HCT116 (cell line): ENCODE data around the gene KLHL17. TPM values are rescaled to one million over a fixed set of nuclear protein-coding genes. Genes with fewer than 3 reads are reported as not detected.

Source experiments
- ATAC-seq: fragments of 200-7000 bp; cut with Tn5 transposase; 2 replicates; pipeline ENCODE4 v1.9.1; 2020; ENCODE audit warnings: mild to moderate bottlenecking, moderate library complexity
- BruUV-seq: library from RNA; stranded (reverse); fragments of 400-500 nt; replicated peaks from 2 replicates; lab custom pipeline; 2021; lab: Mats Ljungman, UMichigan
- CTCF ChIA-PET: fragments of 300-600 bp; sonication (Branson Sonifier 250); formaldehyde crosslinking; loops from one replicate; lab custom pipeline; 2021; ENCODE audit warnings: antibody characterized with exemption; lab: Charles Lee
- POLR2A ChIA-PET: fragments of 300-600, 350-600 bp; sonication (Branson Sonifier 250); formaldehyde crosslinking; loops from one replicate; lab custom pipeline; 2021; ENCODE audit warnings: antibody characterized with exemption; lab: Charles Lee
- RAD21 ChIA-PET, 2 experiments: fragments of 300-600 bp; sonication (Branson Sonifier 250); formaldehyde crosslinking; loops; one replicate each; lab custom pipeline; 2023; ENCODE audit warnings: low total read pairs in 2 of 2; ENCODE audit not compliant: uncharacterized antibody in 2 of 2, unreplicated experiment in 2 of 2, low non-redundant PET in 1 of 2; lab: Charles Lee
- DNase-seq: peaks from one replicate; pipeline ENCODE4 v3.0.0-alpha.2; 2010; ENCODE audit warnings: low read depth, low spot score
- H2AFZ ChIP-seq: fragments of 200-600 bp; shearing (Covaris generic), sonication (generic); 2 replicates; pipeline ENCODE4 v1.6.1; 2017; ENCODE audit warnings: low read depth, mixed run types, mixed read lengths, antibody characterized with exemption, low read length; ENCODE audit not compliant: poor library complexity, severe bottlenecking
- H3K27ac ChIP-seq: 2 replicates; pipeline ENCODE4 v1.5.1; 2012; ENCODE audit warnings: low read depth, low read length
- H3K27me3 ChIP-seq: fragments of 200-600 bp; sonication (generic); 2 replicates; pipeline ENCODE4 v1.6.1; 2016; ENCODE audit warnings: mixed run types, low read length, mixed read lengths; ENCODE audit not compliant: insufficient read depth
- H3K36me3 ChIP-seq, 2 experiments: fragments of 200-500 bp in 1 of 2; fragments of 200-600 bp in 1 of 2; sonication (Bioruptor generic) in 1 of 2; sonication (generic) in 1 of 2; 2 replicates each; pipeline versions ENCODE4 v1.5.1 to v1.6.1; 2014 to 2016; ENCODE audit warnings: low read length in 2 of 2, inconsistent platforms in 1 of 2, mixed read lengths in 1 of 2, mixed run types in 1 of 2; ENCODE audit not compliant: insufficient read depth in 2 of 2, control insufficient read depth in 1 of 2
- H3K4me1 ChIP-seq, 2 experiments: fragments of 200-600 bp in 1 of 2; sonication (generic) in 1 of 2; 2 replicates each; pipeline versions ENCODE4 v1.5.1 to v1.6.1; 2012 to 2017; ENCODE audit warnings: low read length in 2 of 2, inconsistent platforms in 1 of 2, mild to moderate bottlenecking in 1 of 2, mixed read lengths in 1 of 2, mixed run types in 1 of 2, moderate library complexity in 1 of 2; ENCODE audit not compliant: insufficient read depth in 2 of 2, control insufficient read depth in 1 of 2
- H3K4me2 ChIP-seq: fragments of 200-600 bp; sonication (generic); 2 replicates; pipeline ENCODE4 v1.6.1; 2017; ENCODE audit warnings: mixed run types, low read length, mixed read lengths
- H3K4me3 ChIP-seq, 2 experiments: fragments of 200-600 bp in 1 of 2; sonication (generic) in 1 of 2; replicated peaks in 1 of 2; 2 replicates each; pipeline ENCODE4 v1.5.1; 2011 to 2016; ENCODE audit warnings: low read length in 2 of 2, control low read depth in 1 of 2, low read depth in 1 of 2, mild to moderate bottlenecking in 1 of 2, mixed read lengths in 1 of 2, mixed run types in 1 of 2
- H3K79me2 ChIP-seq: fragments of 200-600 bp; sonication (generic); 2 replicates; pipeline ENCODE4 v1.6.1; 2017; ENCODE audit warnings: mild to moderate bottlenecking, mixed run types, low read length, moderate library complexity, mixed read lengths; ENCODE audit not compliant: insufficient read depth
- H3K9ac ChIP-seq: fragments of 200-600 bp; sonication (generic); 2 replicates; pipeline ENCODE4 v1.6.1; 2016; ENCODE audit warnings: low read length, mixed read lengths
- H3K9me2 ChIP-seq: fragments of 200-600 bp; sonication (generic), shearing (Covaris generic); 2 replicates; pipeline ENCODE4 v1.6.1; 2017; ENCODE audit warnings: mixed run types, mild to moderate bottlenecking, moderate library complexity; ENCODE audit not compliant: insufficient read depth
- H3K9me3 ChIP-seq, 2 experiments: fragments of 200-500 bp in 1 of 2; fragments of 200-600 bp in 1 of 2; sonication (Bioruptor generic) in 1 of 2; sonication (generic) in 1 of 2; 2 replicates each; pipeline ENCODE4 v1.6.1; 2014 to 2017; ENCODE audit warnings: low read length in 2 of 2, mixed read lengths in 2 of 2, inconsistent platforms in 1 of 2, low read depth in 1 of 2, mild to moderate bottlenecking in 1 of 2, mixed run types in 1 of 2, moderate library complexity in 1 of 2; ENCODE audit not compliant: control insufficient read depth in 1 of 2, insufficient read depth in 1 of 2
- H4K20me1 ChIP-seq: fragments of 200-600 bp; sonication (generic), shearing (Covaris generic); 2 replicates; pipeline ENCODE4 v1.6.1; 2017; ENCODE audit warnings: mixed run types, mild to moderate bottlenecking, moderate library complexity; ENCODE audit not compliant: insufficient read depth
- ELF1 ChIP-seq: IDR thresholded peaks from 2 replicates; pipeline ENCODE4 v1.6.1; 2012; ENCODE audit warnings: low read depth, borderline replicate concordance
- EZH2phosphoT487 ChIP-seq: fragments of 200-600 bp; IDR thresholded peaks from 2 replicates; pipeline ENCODE4 v1.6.1; 2018; ENCODE audit warnings: antibody characterized with exemption, borderline replicate concordance
- MAX ChIP-seq: IDR thresholded peaks from 2 replicates; pipeline ENCODE4 v1.6.1; 2012
- POLR2A ChIP-seq: IDR thresholded peaks from 2 replicates; pipeline ENCODE4 v1.7.0; 2011; ENCODE audit warnings: borderline replicate concordance; ENCODE audit not compliant: insufficient read depth, insufficient read length; ENCODE audit errors: extremely low read depth
- POLR2AphosphoS5 ChIP-seq: IDR thresholded peaks from 2 replicates; pipeline ENCODE4 v1.6.1; 2011; ENCODE audit warnings: mild to moderate bottlenecking, low read depth, low read length, moderate library complexity
- YY1 ChIP-seq: IDR thresholded peaks from 2 replicates; pipeline ENCODE4 v1.6.1; 2011; ENCODE audit warnings: low read length, low read depth, moderate library complexity, mild to moderate bottlenecking; ENCODE audit not compliant: insufficient replicate concordance; ENCODE audit errors: extremely low read depth
- ZBTB33 ChIP-seq: IDR thresholded peaks from 2 replicates; pipeline ENCODE4 v1.6.1; 2011; ENCODE audit warnings: mild to moderate bottlenecking, low read length, moderate library complexity; ENCODE audit not compliant: insufficient replicate concordance; ENCODE audit errors: extremely low read depth
- ZFX ChIP-seq: fragments of 450-650 bp; IDR thresholded peaks from 2 replicates; pipeline ENCODE4 v1.6.1; 2017
- intact Hi-C: fragments of 100-400 bp; cut with micrococcal nuclease; formaldehyde crosslinking; loops from 2 replicates; pipeline ENCODE4 v1.10.0; 2022
- total RNA-seq: library from RNA; stranded (reverse); gene quantifications from one replicate; pipeline ENCODE4 v1.2.1, GENCODE V29; 2021; ENCODE audit not compliant: unreplicated experiment
- TF ChIP-seq, protein P1 (sequence below): IDR thresholded peaks from 2 replicates; pipeline ENCODE4 v1.6.1; 2012

The KLHL17 gene
- total RNA-seq, 1 experiment from 2014 or later: 100.0 TPM

- Histone ChIP-seq H3K4me3 (peak within 1 kb of the TSS; percentile 74), H3K36me3 (peaks cover 11 to 19% of the 10 kb centered on the region in 2 experiments; a peak in 3 of 4 replicates), H3K9ac (peak within 1 kb of the TSS; percentile 94), H3K4me2 (peak within 1 kb of the TSS; percentile 93), H3K4me1 (peaks cover 21 to 40% of the 10 kb centered on the region in 2 experiments), H3K79me2 (peaks cover 19% of the 10 kb centered on the region; the same call in 1 of the 2 replicates), H3K27me3 (no peaks in the 10 kb centered on the region), H3K9me3 (no peaks in the 10 kb centered on the region; a peak in 1 of 4 replicates), H2AFZ (no peak within 1 kb of the TSS)
- peak; percentile 87 for ATAC-seq
- DNase-seq: no peak
- BruUV-seq: TSS peak; percentile 87
- CTCF ChIA-PET: interaction anchor here (1.1 to 1.5 kb wide), 3 partner anchors 10 to 62 kb away, joined by 3 to 5 read pairs (median 3); no protein-coding TSS in a partner anchor
- RAD21 ChIA-PET: no interaction called here
- intact Hi-C loops: no loop called here
- POLR2A ChIA-PET: interaction anchor here (0.8 to 2.1 kb wide), 4 partner anchors 10 to 52 kb away, joined by 3 to 11 read pairs (median 4); no protein-coding TSS in a partner anchor
- TF ChIP-seq, protein P1, sequence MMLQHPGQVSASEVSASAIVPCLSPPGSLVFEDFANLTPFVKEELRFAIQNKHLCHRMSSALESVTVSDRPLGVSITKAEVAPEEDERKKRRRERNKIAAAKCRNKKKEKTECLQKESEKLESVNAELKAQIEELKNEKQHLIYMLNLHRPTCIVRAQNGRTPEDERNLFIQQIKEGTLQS: no peak
- no peak for TF ChIP-seq ELF1
- TF ChIP-seq ZFX: peak; percentile 80
- peak; percentile 66 for TF ChIP-seq POLR2AphosphoS5
- TF ChIP-seq EZH2phosphoT487: no peak
- TF ChIP-seq, all 23 proteins: peak for 2
- Histone ChIP-seq H3K9me2 (no peaks in the 10 kb centered on the region), H3K27ac (peak within 1 kb of the TSS; percentile 100), H4K20me1 (no peaks in the 10 kb centered on the region)
These were observed 5.8 kb downstream of the KLHL17 start, which contains the start of gene PLEKHN1 for GRCh38 chr1:966135-966703. Gene PLEKHN1 (plus strand): TSS chr1:966482. CDS start chr1:966532, 50 bp downstream.

DNA sequence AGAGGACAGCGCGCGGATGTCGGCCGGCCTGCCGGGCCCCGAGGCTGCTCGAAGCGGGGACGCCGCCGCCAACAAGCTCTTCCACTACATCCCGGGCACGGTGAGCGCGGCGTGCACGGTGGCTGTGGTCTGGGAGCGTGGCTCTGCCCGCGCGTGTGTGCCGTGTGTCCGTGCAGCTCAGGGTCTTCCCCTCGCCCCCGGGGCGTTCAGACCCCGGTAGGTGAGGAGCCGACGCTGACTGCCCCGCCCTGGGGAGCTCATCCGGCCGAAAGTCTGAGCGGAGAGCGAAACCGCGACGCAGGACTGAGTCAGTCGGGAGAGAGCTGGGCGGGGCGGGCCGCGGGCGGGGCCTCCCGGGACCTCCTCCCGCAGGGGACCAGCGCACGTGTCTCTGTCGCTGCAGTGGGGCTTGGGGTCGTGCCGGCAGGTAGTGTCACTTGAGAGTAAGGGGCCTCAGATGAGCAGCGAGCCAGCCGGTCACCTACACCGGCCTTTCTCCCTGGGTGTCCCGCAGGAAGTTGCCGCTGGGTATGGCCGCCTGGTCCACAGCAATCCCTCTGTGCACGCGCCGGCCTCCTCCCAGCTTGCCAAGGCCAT is 6.4 kb downstream of the KLHL17 start:
- ChIA-PET POLR2A (interaction anchor here (0.8 to 2.1 kb wide), 4 partner anchors 9 to 52 kb away, joined by 3 to 11 read pairs (median 4); no protein-coding TSS in a partner anchor), CTCF (interaction anchor here (1.1 to 1.5 kb wide), 3 partner anchors 10 to 62 kb away, joined by 3 to 5 read pairs (median 3); no protein-coding TSS in a partner anchor), RAD21 (interaction anchor here in 1 of 2 experiments (0.6 kb wide), 1 partner anchor 9 kb away, joined by 3 read pairs; no protein-coding TSS in a partner anchor)
- H3K27ac ChIP-seq: peak overlapping the region; percentile 100
- no peaks in the 10 kb centered on the region for H4K20me1 ChIP-seq
- TF ChIP-seq ZBTB33 (no peak), MAX (no peak), YY1 (peak; percentile 24), POLR2A (peak; percentile 81), ZFX (peak; percentile 47; the same call in 1 of the 2 replicates), POLR2AphosphoS5 (peak; percentile 93)
- H3K4me2 ChIP-seq: peak overlapping the region; percentile 93
- H3K27me3 ChIP-seq: no peaks in the 10 kb centered on the region
- H3K9me3 ChIP-seq: no peaks in the 10 kb centered on the region; a peak in 1 of 4 replicates
- peaks cover 13% of the 10 kb centered on the region; the same call in 1 of the 2 replicates for H3K79me2 ChIP-seq
- H3K4me1 ChIP-seq: peaks cover 17 to 34% of the 10 kb centered on the region in 2 experiments
- intact Hi-C loops: no loop called here
- H3K36me3 ChIP-seq: peaks cover 11 to 19% of the 10 kb centered on the region in 2 experiments; a peak in 3 of 4 replicates
- BruUV-seq: no TSS peak
- no peaks in the 10 kb centered on the region for H3K9me2 ChIP-seq
- no peak for DNase-seq
- peak; percentile 79 for ATAC-seq
- H3K4me3 ChIP-seq: peak overlapping the region; percentile 74
- no peak overlapping the region for H2AFZ ChIP-seq
- peak overlapping the region; percentile 94 for H3K9ac ChIP-seq
